ENCODE results near the gene KYAT1.

Gene KYAT1

GRCh38 chr9:128908372-128908771 is 26.6 kb upstream of the KYAT1 start:
- no peak for DNase-seq (ENCODE audit: low spot score)

DNA sequence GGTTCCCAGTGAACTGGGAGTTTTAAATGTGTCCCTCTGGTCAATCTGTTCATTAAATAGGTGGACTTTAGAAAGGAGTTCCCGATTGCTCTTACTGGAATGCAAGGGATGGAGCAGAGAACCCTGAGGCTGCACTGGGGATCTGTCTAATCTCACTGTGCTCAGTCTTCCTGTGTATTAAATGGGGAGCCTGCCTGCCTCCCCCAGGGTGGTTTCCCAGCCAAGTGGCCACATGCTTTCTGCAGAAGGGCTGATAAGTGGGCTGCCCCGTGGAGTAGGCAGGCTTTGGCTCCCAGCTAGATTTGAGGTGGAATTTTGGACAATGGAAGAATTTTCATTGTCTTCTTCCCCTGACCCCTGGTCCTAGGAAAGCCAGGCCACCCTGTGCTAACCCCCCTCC is 25.0 kb upstream of the KYAT1 start:
- DNase-seq (ENCODE audit: low spot score): no peak

- DNase-seq (ENCODE audit: low spot score): no peak
These were observed 24.2 kb upstream of the KYAT1 start for GRCh38 chr9:128905964-128906363.

- DNase-seq (ENCODE audit: low spot score): no peak
These were observed 22.3 kb upstream of the KYAT1 start for GRCh38 chr9:128903871-128904620.

DNA sequence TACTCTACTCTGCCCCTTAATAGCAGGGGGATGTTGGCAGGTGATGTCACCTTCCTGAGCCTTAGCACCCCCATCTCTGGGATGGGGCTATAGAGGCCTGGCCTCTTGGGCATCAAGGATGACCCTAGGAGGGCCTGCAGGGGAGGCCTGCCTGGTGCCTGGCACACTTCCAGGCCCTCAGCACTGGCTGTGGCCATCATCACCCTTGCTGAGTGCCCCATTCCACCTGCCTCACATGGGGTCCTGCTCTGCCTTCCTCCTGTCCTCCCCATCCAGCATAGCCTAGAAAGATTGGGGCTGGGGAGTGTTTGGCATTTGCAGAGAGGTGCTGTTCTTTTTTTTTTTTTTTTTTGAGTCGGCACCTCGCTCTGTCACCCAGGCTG is 21.3 kb upstream of the KYAT1 start:
- DNase-seq (ENCODE audit: low spot score): no peak

- DNase-seq (ENCODE audit: low spot score): peak; percentile 82
These were observed 20.8 kb upstream of the KYAT1 start for GRCh38 chr9:128902351-128903078.

GRCh38 chr9:128901822-128902221 is 20.1 kb upstream of the KYAT1 start:
- no peak for DNase-seq (ENCODE audit: low spot score)

DNA sequence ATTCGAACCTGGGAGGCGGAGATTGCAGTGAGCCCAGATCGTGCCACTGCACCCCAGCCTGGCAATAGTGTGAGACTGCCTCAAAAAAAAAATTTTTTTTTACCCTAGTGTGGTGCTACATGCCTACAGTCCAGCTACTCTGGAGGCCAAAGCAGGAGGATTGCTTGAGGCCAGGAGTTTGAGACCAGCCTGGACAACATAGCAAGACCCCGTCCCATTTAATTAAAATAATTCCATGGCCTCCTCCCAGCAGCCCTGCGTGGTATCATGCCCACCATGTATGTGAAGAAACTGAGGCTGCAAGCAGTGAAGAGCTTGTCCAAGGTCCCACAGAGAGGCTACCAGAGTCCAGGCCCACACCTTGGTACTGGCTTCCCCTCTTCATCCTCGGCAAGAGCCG is 19.6 kb upstream of the KYAT1 start:
- DNase-seq (ENCODE audit: low spot score): no peak

- DNase-seq (ENCODE audit: low spot score): no peak
These were observed 18.0 kb upstream of the KYAT1 start for GRCh38 chr9:128899566-128900322.

DNA sequence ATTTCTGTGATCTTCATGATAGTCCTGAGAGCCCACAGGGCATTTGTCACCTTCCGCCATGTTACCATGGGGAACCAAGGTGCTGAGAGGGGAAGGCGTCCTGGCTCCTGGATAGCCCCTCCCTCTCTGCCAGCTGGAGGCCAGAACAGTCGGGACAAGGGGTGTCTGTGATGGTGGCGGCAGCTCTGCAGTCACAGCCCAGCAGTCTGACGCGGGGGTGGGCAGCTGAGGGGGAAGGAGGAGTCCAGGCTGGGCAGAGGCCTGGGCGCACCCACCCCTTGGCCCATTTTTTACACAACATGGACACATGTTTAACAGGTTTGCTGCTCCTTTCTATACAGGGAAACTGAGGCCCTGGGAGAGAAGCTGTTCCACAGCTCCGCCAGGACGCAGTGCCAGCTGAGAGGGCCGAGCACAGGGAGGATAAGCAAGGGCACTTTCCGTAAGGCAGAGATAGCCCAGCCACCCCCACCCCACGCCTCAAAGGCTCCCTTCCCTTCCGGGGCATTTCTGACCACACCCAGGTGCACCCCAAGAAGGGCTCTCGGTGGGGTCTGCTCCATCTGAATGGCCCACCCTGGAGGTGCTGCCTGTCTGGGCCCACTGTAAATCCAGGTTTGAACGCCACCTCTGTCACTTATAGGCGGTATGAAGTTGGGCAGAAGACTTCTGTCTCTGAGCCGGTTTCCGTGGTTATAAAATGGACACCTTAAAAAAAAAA is 17.3 kb upstream of the KYAT1 start:
- DNase-seq (ENCODE audit: low spot score): no peak

- no peak for DNase-seq (ENCODE audit: low spot score)
These were observed 16.6 kb upstream of the KYAT1 start for GRCh38 chr9:128898382-128898781.

DNA sequence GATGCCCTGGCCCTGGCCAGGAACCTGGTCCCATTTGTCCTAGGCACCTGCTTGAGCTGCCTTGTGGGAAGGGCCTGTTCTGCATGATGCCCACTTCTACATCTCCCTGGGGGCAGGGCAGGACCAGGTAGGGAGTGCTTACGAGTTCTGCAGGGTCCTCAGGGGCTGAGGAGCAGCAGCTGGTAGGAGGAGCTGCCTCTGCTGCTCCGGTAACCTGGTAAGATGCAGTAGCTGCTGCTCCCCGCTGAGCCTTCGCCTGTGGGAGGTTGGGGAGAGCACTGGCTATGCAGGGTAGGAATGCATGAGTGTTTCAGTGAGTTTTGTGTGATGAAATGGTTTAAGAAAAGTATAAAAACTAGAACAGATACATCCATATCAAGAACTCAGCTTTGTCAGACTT is 13.8 kb upstream of the KYAT1 start:
- no peak for DNase-seq (ENCODE audit: low spot score)

DNA sequence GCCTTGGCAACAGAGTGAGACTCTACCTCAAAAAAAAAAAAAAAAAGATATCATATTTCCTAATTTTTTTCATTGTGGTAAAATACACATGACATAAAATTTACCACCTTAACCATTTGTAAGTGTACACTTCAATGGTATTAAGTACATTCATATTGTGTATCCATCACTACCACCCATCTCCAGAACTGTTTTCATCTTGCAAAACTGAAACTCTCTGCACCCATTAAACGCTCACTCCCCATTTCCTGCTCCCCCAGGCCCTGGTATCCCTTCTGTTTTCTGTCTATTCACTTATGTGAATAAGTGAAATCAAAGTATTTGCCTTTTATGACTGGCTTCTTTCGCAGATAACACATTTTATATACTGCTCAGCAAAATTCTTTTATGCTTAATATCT is 13.0 kb upstream of the KYAT1 start:
- DNase-seq (ENCODE audit: low spot score): no peak

DNA sequence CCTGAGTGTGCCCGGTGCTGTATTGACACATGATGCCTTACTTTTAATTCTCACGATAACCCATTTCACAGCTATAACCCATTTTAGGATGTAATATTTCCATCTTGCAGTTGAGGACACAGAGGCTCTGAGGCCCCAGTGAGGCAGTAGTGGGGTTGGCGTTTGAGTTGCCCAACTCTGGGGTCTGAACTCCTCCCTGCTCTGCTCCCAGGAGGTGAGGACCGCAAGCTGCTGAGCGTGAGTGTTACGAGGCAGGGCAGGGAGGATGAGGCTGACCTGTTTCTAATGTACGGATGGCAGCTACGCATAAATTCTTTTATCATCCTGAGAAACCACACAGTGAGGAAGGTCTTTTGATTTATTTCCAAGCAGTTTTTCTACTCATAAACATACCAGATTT is 11.6 kb upstream of the KYAT1 start:
- DNase-seq (ENCODE audit: low spot score): no peak

GRCh38 chr9:128892221-128892921 is 10.6 kb upstream of the KYAT1 start:
- DNase-seq (ENCODE audit: low spot score): no peak

DNA sequence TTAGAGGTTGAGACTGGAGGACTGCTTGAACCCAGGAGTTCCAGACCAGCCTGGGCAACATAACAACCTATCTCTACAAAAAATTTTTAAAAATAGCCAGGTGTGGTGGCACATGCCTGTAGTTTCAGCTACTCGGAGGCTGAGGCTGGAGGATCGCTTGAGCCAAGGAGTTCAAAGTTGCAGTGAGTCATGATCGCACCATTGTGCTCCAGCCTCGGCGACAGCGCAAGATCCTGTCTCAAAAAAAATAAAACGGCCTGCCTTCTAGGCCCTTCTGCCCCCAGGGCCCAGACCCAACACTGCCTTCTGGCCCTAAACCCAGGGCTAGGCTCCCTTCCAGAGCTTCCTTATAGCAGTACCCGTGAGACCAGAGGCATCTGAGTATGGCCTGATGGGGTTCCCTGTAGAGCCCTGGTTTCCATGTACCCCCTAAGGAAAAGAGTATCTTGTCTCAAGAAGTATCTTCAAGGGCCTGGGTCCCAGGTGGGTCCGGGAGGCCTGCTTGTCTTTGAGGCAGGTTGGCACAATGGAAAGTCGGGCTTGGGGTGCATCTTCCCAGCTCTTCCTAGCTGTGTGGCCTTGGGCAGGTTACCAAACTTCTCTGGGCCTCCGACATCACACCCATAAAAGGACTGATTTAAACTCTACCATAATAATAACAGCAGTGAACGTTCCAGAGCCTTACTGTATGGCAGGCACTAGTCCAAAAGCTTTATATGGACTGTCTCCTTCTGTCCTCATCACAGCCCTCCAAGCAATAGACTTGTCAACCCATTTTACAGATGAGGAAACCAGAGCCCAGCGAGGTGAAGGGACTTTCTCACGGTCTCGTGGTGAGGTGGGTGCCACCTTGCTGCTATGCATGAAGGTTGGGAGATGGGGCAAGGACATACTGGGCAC is 9.8 kb upstream of the KYAT1 start:
- DNase-seq (ENCODE audit: low spot score): no peak

GRCh38 chr9:128887914-128888350 is 6.2 kb upstream of the KYAT1 start:
- DNase-seq (ENCODE audit: low spot score): no peak

- DNase-seq (ENCODE audit: low spot score): no peak
These were observed 5.3 kb upstream of the KYAT1 start for GRCh38 chr9:128887049-128887448.

- no peak for DNase-seq (ENCODE audit: low spot score)
These were observed 4.6 kb upstream of the KYAT1 start for GRCh38 chr9:128886211-128886891.

- DNase-seq (ENCODE audit: low spot score): no peak
These were observed 4.0 kb upstream of the KYAT1 start for GRCh38 chr9:128885798-128886197.

Data from NAMALWA (cell line).